B cell (primary cell): ENCODE data around the gene FOXO3.

Source experiments
- EZH2 ChIP-seq: IDR thresholded peaks from 2 replicates; pipeline ENCODE4 v1.6.1; 2012; ENCODE audit warnings: borderline replicate concordance, low read depth, mild to moderate bottlenecking, moderate library complexity, low read length; ENCODE audit not compliant: insufficient read depth, poor library complexity, severe bottlenecking
- TF ChIP-seq, protein P1 (sequence below): fragments of 200-600 bp; IDR thresholded peaks from one replicate; pipeline ENCODE4 v1.8.0; 2022; ENCODE audit warnings: antibody characterized with exemption, mild to moderate bottlenecking

DNA sequence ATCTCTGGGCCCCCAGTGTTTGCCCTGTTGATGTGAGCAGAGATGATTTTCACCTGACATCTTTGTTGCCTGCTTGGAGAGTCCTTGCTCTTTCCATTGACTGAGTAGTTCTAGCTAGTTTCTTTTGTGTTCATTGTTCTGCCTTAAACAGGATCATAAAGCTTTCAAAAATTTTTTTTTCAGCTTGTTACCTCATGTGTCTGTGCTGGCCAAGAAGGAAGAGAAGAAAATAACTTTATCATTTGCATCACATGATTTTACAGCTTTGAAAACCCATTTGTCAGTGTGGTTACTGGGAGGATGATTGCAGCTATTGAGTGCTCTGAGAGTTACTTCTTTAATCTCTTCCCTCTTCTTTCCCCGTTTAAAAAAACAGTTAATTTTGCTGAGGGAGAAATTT, 16.0 kb downstream of the FOXO3 start:
- TF ChIP-seq, protein P1, sequence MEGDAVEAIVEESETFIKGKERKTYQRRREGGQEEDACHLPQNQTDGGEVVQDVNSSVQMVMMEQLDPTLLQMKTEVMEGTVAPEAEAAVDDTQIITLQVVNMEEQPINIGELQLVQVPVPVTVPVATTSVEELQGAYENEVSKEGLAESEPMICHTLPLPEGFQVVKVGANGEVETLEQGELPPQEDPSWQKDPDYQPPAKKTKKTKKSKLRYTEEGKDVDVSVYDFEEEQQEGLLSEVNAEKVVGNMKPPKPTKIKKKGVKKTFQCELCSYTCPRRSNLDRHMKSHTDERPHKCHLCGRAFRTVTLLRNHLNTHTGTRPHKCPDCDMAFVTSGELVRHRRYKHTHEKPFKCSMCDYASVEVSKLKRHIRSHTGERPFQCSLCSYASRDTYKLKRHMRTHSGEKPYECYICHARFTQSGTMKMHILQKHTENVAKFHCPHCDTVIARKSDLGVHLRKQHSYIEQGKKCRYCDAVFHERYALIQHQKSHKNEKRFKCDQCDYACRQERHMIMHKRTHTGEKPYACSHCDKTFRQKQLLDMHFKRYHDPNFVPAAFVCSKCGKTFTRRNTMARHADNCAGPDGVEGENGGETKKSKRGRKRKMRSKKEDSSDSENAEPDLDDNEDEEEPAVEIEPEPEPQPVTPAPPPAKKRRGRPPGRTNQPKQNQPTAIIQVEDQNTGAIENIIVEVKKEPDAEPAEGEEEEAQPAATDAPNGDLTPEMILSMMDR, result no peak
- TF ChIP-seq EZH2, result no peak
